Dendritic cell treated with granulocyte-macrophage colony-stimulating factor and Interleukin-4, amounts not matched to agents 40 ng/mL and 50 ng/mL, for 4 days (primary cell): ENCODE results near the gene RHOBTB1.
A peak's percentile ranks its signal among the peaks of the same experiment; 100 is the strongest.
"Not testable (repeated sequence)": the region's sequence is repeated elsewhere in the genome, so short reads cannot be mapped to it uniquely, and the experiment has no call there.

ENCODE experiments used
- H3K27ac Mint-ChIP-seq: one replicate; pipeline ENCODE4 v1.8.0; 2022; ENCODE audit warnings: mild to moderate bottlenecking, mixed read lengths
- H3K27me3 Mint-ChIP-seq: one replicate; pipeline ENCODE4 v1.8.0; 2022; ENCODE audit warnings: mild to moderate bottlenecking, mixed read lengths
- H3K36me3 Mint-ChIP-seq: one replicate; pipeline ENCODE4 v1.8.0; 2022; ENCODE audit warnings: low read depth, mixed read lengths
- H3K4me1 Mint-ChIP-seq: one replicate; pipeline ENCODE4 v1.8.0; 2022; ENCODE audit warnings: low read depth, mixed read lengths
- H3K4me3 Mint-ChIP-seq: one replicate; pipeline ENCODE4 v1.8.0; 2022; ENCODE audit warnings: mild to moderate bottlenecking, moderate library complexity, mixed read lengths
- H3K9me3 Mint-ChIP-seq: one replicate; pipeline ENCODE4 v1.8.0; 2022; ENCODE audit warnings: mixed read lengths
- intact Hi-C: fragments of 100-400 bp; cut with micrococcal nuclease; formaldehyde crosslinking; loops from one replicate; pipeline ENCODE4 v1.15.0; 2022

Gene RHOBTB1

GRCh38 chr10:60914690-60915141, 29.3 kb downstream of the RHOBTB1 start:
- peaks cover 12% of the 10 kb centered on the region for H3K4me1 Mint-ChIP-seq
- intact Hi-C loops, result no loop called here
- peaks cover 24% of the 10 kb centered on the region for H3K36me3 Mint-ChIP-seq

GRCh38 chr10:60913657-60914056, 30.3 kb downstream of the RHOBTB1 start:
- intact Hi-C loops, result no loop called here
- no peaks in the 10 kb centered on the region for H3K27me3 Mint-ChIP-seq

More at GRCh38 chr10:60914690-60915141, 29.3 kb downstream of the RHOBTB1 start:
- H3K27ac Mint-ChIP-seq, result no peak overlapping the region
- H3K4me3 Mint-ChIP-seq, result no peak overlapping the region
- H3K27me3 Mint-ChIP-seq, result no peaks in the 10 kb centered on the region
- peaks cover 21% of the 10 kb centered on the region for H3K9me3 Mint-ChIP-seq

GRCh38 chr10:60913071-60913470, 30.9 kb downstream of the RHOBTB1 start:
- Mint-ChIP-seq H3K9me3 (peaks cover 15% of the 10 kb centered on the region), H3K4me1 (peaks cover 12% of the 10 kb centered on the region), H3K36me3 (peaks cover 26% of the 10 kb centered on the region), H3K4me3 (no peak overlapping the region), H3K27ac (no peak overlapping the region), H3K27me3 (no peaks in the 10 kb centered on the region)
- intact Hi-C loops, result no loop called here

More at GRCh38 chr10:60913657-60914056, 30.3 kb downstream of the RHOBTB1 start:
- Mint-ChIP-seq H3K9me3 (peaks cover 21% of the 10 kb centered on the region), H3K36me3 (peaks cover 28% of the 10 kb centered on the region), H3K4me1 (peaks cover 12% of the 10 kb centered on the region), H3K4me3 (no peak overlapping the region), H3K27ac (no peak overlapping the region)

DNA sequence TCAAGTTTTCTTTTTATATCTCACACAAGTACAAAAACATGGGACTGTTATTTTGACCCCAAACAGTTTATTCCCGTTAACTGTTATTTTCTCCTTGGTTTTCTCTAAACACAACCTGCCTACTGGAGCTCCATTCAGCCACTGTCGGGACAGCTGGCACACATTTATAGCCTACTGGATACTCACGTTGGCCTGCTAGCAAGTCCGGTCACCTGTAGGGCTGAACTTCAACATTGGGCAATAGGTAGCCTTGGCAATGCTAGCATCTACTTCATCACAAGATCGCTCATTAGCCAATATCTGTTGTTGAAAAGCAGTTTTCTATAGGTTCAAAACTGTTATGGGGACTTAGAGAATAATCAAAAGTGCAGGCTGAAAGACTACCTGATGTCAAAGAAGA, 32.3 kb downstream of the RHOBTB1 start:
- Mint-ChIP-seq H3K36me3 (peaks cover 27% of the 10 kb centered on the region), H3K4me3 (no peak overlapping the region), H3K9me3 (peaks cover 12% of the 10 kb centered on the region), H3K27ac (no peak overlapping the region), H3K4me1 (peaks cover 12% of the 10 kb centered on the region), H3K27me3 (no peaks in the 10 kb centered on the region)
- intact Hi-C loops, result no loop called here

DNA sequence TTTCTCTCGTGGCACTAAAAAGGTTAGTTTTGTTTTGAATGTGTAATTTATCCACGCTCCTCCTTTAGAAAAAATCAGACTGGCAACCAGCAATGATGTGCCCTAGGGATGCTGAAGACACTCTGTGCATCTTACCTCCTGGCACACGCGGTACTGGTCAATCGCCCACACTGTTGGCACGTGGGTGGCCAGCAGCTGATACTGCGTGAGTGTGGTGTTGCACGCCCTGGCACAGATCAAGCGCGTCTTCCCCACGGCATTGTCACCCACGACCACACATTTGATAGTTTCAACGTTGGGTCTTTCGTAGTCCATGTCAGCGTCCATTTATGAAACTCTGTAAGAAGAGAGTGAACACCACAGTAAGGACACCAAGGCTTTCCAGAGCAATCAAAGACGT, 32.8 kb downstream of the RHOBTB1 start:
- H3K9me3 Mint-ChIP-seq, result peaks cover 15% of the 10 kb centered on the region
- peaks cover 12% of the 10 kb centered on the region for H3K4me1 Mint-ChIP-seq
- no peak overlapping the region for H3K4me3 Mint-ChIP-seq
- peaks cover 32% of the 10 kb centered on the region for H3K36me3 Mint-ChIP-seq
- H3K27me3 Mint-ChIP-seq, result no peaks in the 10 kb centered on the region
- intact Hi-C loops, result no loop called here
- no peak overlapping the region for H3K27ac Mint-ChIP-seq

DNA sequence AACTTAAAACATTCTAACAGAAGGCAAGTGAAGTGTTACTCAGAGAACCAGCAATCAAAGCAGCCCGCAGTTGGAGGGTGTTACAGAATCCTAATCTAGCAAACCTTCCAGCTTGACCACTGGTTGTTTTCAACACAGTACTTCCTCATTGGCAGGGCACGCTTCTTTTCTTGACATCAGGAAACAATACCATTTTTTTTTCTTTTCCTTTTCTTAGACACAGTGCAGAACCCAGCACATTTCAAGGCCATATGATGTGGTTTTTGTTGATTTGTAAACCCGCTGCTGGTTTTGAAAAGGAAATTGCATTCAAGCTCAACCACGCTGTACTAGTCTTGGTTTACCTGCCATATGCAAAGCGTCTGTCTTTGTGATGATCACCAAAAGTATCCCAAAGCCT, 33.4 kb downstream of the RHOBTB1 start:
- Mint-ChIP-seq H3K36me3 (peaks cover 39% of the 10 kb centered on the region), H3K4me3 (peak overlapping the region; percentile 18), H3K27me3 (no peaks in the 10 kb centered on the region), H3K4me1 (peaks cover 12% of the 10 kb centered on the region), H3K9me3 (peaks cover 16% of the 10 kb centered on the region), H3K27ac (no peak overlapping the region)
- intact Hi-C loops, result no loop called here

GRCh38 chr10:60908896-60909295, 35.1 kb downstream of the RHOBTB1 start:
- Mint-ChIP-seq H3K4me1 (peaks cover 12% of the 10 kb centered on the region), H3K36me3 (peaks cover 40% of the 10 kb centered on the region), H3K4me3 (no peak overlapping the region), H3K27ac (no peak overlapping the region), H3K27me3 (no peaks in the 10 kb centered on the region), H3K9me3 (peaks cover 16% of the 10 kb centered on the region)
- intact Hi-C loops, result no loop called here

- Mint-ChIP-seq H3K27me3 (no peaks in the 10 kb centered on the region), H3K27ac (no peak overlapping the region), H3K4me3 (no peak overlapping the region), H3K36me3 (peaks cover 40% of the 10 kb centered on the region), H3K4me1 (peaks cover 12% of the 10 kb centered on the region), H3K9me3 (peaks cover 16% of the 10 kb centered on the region)
- intact Hi-C loops, result no loop called here
Measured at GRCh38 chr10:60908031-60908430, 36.0 kb downstream of the RHOBTB1 start.

GRCh38 chr10:60907236-60907635, 36.7 kb downstream of the RHOBTB1 start:
- H3K4me3 Mint-ChIP-seq, result no peak overlapping the region
- intact Hi-C loops, result no loop called here
- peaks cover 16% of the 10 kb centered on the region for H3K9me3 Mint-ChIP-seq
- no peaks in the 10 kb centered on the region for H3K27me3 Mint-ChIP-seq
- H3K36me3 Mint-ChIP-seq, result peaks cover 40% of the 10 kb centered on the region
- H3K4me1 Mint-ChIP-seq, result peaks cover 12% of the 10 kb centered on the region
- H3K27ac Mint-ChIP-seq, result no peak overlapping the region

DNA sequence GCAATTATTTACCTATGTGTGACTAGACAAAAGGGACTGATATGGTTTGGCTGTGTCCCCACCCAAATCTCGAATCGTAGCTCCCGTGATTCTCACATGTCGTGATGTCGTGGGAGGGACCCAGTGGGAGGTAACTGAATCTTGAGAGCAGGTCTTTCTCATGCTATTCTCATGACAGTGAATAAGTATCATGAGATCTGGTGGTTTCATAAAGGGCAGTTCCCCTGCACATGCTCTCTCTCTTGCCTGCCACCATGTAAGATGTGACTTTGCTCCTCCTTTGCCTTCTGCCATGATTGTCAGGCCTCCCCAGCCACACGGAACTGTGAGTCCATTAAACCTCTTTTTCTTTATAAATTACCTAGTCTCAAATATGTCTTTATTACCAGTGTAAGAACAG, 37.2 kb downstream of the RHOBTB1 start:
- H3K4me3 Mint-ChIP-seq, H3K27me3 Mint-ChIP-seq, intact Hi-C loops, H3K27ac Mint-ChIP-seq: not testable (repeated sequence)
- peaks cover 16% of the 10 kb centered on the region for H3K9me3 Mint-ChIP-seq
- peaks cover 12% of the 10 kb centered on the region for H3K4me1 Mint-ChIP-seq
- H3K36me3 Mint-ChIP-seq, result peaks cover 40% of the 10 kb centered on the region

DNA sequence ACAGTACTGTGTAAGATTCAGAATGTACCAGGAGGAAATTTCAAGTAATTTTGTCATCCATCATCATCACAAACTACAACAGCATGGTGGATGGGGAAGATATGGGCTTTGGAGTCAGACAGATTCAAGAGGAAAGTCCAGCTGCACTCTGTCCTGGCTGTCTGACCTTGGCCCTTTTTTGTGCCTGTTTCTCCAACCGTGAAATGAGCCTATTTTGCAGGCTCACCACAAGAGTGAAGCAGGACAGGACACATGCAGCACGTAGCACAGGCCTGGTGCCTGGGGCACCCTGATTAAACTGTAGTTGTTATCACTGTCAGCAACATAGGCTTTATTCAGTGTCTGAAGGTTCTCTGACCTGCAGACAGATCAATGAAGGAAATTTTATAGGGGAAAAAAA, 37.6 kb downstream of the RHOBTB1 start:
- Mint-ChIP-seq H3K27me3 (no peaks in the 10 kb centered on the region), H3K9me3 (peaks cover 16% of the 10 kb centered on the region)

DNA sequence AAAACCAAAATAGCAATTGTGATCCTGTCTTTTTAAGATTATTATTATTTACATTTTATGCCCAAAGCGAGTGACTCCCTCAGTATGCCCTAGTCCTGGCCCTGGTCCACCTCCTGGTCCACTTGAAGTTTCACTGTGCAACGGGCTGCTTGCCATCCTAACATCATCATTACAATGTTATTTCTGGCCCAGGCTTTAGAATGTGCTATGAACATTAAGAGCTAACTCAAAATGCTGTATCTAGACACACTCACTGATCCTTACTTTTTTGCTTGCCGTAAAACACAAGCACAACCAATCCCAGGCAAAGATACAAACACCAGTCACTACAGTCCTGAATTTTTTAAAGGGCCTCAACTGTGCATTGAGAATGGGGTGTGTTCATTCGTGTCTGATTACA, 38.4 kb downstream of the RHOBTB1 start:
- no peak overlapping the region for H3K27ac Mint-ChIP-seq
- no peaks in the 10 kb centered on the region for H3K27me3 Mint-ChIP-seq
- intact Hi-C loops, result no loop called here
- H3K9me3 Mint-ChIP-seq, result peaks cover 16% of the 10 kb centered on the region
- peaks cover 30% of the 10 kb centered on the region for H3K36me3 Mint-ChIP-seq
- no peak overlapping the region for H3K4me3 Mint-ChIP-seq
- peaks cover 3% of the 10 kb centered on the region for H3K4me1 Mint-ChIP-seq

More for the DNA sequence above, 37.6 kb downstream of the RHOBTB1 start:
- intact Hi-C loops, result no loop called here
- Mint-ChIP-seq H3K4me3 (no peak overlapping the region), H3K27ac (no peak overlapping the region), H3K4me1 (peaks cover 11% of the 10 kb centered on the region), H3K36me3 (peaks cover 38% of the 10 kb centered on the region)

- no peaks in the 10 kb centered on the region for H3K27me3 Mint-ChIP-seq
- H3K9me3 Mint-ChIP-seq, result peaks cover 16% of the 10 kb centered on the region
- no peak overlapping the region for H3K4me3 Mint-ChIP-seq
- intact Hi-C loops, result no loop called here
- no peaks in the 10 kb centered on the region for H3K4me1 Mint-ChIP-seq
- H3K36me3 Mint-ChIP-seq, result peaks cover 24% of the 10 kb centered on the region
- no peak overlapping the region for H3K27ac Mint-ChIP-seq
Measured at GRCh38 chr10:60903096-60903495, 40.9 kb downstream of the RHOBTB1 start.

GRCh38 chr10:60901561-60902235, 42.3 kb downstream of the RHOBTB1 start:
- no peak overlapping the region for H3K27ac Mint-ChIP-seq
- no peaks in the 10 kb centered on the region for H3K4me1 Mint-ChIP-seq
- no peak overlapping the region for H3K4me3 Mint-ChIP-seq
- no peaks in the 10 kb centered on the region for H3K27me3 Mint-ChIP-seq
- H3K9me3 Mint-ChIP-seq, result peaks cover 6% of the 10 kb centered on the region
- intact Hi-C loops, result no loop called here
- peaks cover 12% of the 10 kb centered on the region for H3K36me3 Mint-ChIP-seq

DNA sequence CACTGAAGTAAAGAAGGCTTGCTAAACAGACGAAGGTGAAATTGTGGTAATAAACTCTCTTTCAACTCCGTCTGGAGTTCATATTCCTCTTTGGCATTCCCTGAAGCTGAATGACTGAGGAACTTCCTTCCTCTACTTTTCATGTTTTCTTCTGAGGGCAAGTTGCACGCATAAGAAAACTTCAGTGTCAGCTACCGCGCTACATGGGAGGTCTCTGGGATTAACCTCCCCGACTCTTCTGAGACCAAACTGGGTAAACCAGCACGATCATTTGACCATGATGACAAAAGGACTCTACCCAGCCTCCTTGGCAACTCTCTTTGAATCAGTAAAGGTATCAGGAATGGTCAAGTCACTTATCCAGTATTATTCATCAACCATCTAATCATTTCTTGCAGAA, 44.7 kb downstream of the RHOBTB1 start:
- no peak overlapping the region for H3K27ac Mint-ChIP-seq
- no peaks in the 10 kb centered on the region for H3K27me3 Mint-ChIP-seq
- no peaks in the 10 kb centered on the region for H3K36me3 Mint-ChIP-seq
- intact Hi-C loops, result no loop called here
- H3K4me3 Mint-ChIP-seq, result no peak overlapping the region
- no peaks in the 10 kb centered on the region for H3K9me3 Mint-ChIP-seq
- H3K4me1 Mint-ChIP-seq, result no peaks in the 10 kb centered on the region
